Activated gamma-delta T cell (primary cell): ENCODE measurements around the gene MEA1.
"Not testable (repeated sequence)": the region's sequence is repeated elsewhere in the genome, so short reads cannot be mapped to it uniquely, and the experiment has no call there.

Experiments used
- DNase-seq: peaks from one replicate; lab custom pipeline; 2025; lab: John Stamatoyannopoulos, UW
- total RNA-seq, 2 donors: gene quantifications; one replicate each; lab custom pipeline; 2026; lab: John Stamatoyannopoulos, UW

MEA1 gene
- 24.9 to 27.7 reads per million in 2 donors for total RNA-seq

DNA sequence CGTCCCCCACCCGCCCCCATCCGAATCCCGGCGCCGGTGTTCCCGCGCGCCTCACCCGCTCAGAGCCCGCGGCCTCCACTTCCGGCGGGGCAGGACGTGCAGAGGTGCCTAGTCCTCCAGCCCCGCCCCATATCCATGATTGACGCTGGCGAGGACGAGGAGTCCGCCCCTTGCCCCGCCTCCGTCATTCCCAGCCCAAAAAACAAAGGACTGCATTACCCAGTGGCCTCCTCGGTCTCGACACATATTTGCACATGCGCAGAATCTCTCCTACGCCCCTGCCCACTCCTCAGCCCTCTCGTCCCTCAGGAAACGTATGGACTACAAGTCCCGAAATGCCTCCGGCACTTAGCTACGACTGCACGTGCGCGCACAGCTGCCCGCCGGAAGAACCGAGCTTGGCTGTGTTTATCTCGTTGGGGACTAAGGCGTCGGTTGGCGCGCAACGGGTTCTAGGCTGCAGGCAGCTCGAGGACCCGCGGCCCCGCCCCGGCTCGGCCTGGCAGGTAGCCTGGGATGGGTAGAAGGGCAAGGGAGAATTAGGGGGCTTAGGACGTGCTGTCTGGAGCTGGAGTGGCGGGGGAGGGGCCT, at the start of gene MEA1, which contains the start of gene KLHDC3:
TSS of gene MEA1 (minus strand) at position 104 of the 591 bp plus-strand sequence. CDS start 133 bp downstream, outside the sequence.
TSS of gene KLHDC3 (plus strand) at position 407 of the 591 bp plus-strand sequence. CDS start 2,944 bp downstream, outside the sequence.
- DNase-seq = peak; percentile 81

DNA sequence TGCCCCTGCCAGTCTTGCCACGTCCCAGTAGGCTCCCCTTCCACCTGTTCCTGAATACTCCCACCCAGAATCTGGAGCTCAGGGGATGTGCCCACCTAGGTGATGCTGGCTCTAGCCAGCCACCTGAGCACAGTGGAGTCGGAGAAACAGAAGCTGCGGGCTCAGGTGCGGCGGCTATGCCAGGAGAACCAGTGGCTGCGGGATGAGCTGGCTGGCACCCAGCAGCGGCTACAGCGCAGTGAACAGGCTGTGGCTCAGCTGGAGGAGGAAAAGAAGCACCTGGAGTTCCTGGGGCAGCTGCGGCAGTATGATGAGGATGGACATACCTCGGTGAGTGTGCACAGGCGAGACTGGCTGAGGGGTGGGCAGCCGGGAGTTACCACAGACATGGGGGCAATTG, 49.1 kb upstream of the MEA1 start:
- no peak for DNase-seq

- no peak for DNase-seq
Measured at GRCh38 chr6:43061861-43062260, 48.1 kb upstream of the MEA1 start.

DNA sequence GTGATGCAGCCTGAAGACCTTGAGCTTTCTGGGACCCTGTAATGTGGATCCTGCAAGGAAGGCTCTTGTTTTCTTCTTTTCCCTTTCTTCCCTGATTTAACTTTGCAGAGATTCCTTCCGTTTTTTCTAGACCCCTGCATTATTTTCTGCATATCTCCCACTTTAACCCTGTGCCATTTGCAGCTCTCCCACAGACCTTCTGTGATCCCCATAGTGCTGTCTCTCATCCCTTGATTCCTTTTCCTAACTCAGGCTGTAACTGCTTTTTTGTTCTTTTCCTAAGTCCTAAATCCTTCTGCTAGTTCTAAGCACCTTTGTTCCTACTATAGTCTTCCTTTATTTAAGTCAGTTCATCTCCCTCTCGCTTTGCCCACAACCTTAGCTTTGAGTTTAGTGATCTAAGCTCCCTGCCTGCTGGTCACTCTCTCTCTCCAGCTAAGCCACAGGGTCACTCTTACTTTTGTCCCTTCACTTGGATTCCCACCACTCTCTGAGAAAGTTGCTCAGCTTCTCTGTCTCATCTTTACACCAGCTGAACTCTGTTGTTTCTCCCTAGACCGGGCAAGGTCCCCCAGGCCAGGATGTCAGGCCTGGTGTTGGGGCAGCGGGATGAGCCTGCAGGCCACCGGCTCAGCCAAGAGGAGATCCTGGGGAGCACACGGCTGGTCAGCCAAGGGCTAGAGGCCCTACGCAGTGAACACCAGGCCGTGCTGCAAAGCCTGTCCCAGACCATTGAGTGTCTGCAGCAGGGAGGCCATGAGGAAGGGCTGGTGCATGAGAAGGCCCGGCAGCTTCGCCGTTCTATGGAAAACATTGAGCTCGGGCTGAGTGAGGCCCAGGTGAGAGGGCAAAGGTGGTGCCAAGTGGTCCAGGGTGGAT, 47.2 kb upstream of the MEA1 start:
- DNase-seq = no peak

GRCh38 chr6:43060034-43060754, 46.4 kb upstream of the MEA1 start:
- DNase-seq = no peak

DNA sequence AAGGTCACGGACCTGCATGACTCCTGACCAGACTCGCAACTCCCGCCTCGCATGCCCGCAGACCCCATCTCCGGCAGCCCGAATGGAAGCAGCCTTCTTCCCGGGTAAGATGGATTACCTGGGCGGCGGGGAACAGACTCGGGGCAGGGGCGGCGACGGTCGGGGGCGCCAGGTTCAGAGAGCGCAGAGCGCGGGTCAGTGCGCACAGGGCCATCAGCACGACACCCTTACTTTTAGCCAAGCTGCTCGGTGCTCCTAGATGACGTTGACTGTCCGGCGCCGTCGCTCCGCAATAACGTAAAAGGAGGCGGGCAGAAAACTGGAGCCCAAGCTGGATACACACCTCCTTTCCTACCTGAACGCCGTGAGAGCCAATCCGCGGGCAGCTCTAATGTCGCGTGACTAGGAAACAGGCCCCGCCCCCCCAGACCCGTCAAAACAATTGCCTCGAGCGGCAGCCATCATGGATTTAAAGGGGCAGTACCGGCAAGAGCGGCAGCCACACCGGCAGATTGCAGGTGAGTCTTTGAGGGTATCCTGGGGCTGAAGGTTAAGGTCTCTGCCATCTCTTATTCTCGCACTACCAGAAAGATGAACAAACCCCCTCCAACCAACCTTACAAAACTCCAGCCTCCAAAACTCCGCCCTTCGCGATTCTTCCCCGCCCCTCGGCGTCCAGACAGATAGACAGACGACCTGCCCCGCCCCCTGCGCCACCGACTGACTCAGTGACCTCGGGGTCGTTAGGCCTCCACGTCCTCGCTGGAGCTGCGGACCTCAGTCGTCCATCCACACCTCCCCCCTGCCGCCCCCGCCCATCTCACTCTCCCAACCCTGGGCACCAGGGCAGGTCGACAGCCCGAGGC, 45.7 kb upstream of the MEA1 start, which contains the start of the genes KLC4 and MRPL2:
TSS of gene KLC4 (plus strand) at position 464 of the 866 bp plus-strand sequence. CDS start 1,705 bp downstream, outside the sequence.
TSS of gene MRPL2 (minus strand) at position 267 of the 866 bp plus-strand sequence. CDS start at position 214, 53 bp downstream.
- DNase-seq = peak; percentile 85

- no peak for DNase-seq
Measured at GRCh38 chr6:43058531-43058930, 44.8 kb upstream of the MEA1 start.

- DNase-seq = no peak
Measured at GRCh38 chr6:43055966-43056365, 42.2 kb upstream of the MEA1 start.

DNA sequence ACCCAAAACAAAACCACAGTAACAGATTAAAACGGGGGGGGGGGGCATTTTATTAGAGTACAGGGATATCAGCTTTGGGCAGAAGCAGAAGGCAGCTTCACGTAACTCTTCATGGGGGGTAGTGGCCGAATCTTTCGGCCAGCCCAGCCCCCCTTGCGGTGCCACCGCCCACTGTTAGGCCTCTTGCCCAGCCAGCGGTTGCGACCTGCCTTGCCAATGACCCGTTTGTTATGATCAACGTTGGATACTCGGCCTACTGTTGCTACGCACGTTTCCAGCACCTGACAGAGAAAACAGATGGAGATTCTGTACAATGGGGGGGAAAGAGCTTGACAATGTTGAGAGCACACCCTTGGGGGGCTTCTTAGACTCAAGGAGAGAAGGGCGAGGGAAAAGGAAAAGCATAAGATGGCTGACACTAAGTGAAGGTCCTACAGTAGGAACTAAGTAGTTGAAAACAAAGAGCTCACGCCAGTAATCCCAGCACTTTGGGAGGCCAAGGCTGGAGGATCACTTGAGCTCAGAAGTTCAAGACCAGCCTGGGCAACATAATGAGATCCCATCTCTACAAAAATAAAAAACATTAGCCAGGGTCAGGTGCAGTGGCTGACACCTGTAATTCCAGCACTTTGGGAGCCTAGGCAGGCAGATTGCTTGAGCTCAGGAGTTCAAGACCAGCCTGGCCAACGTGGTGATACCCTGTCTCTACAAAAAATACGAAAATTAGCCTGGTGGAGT, 40.6 kb upstream of the MEA1 start:
- no peak for DNase-seq

GRCh38 chr6:43053545-43054205, 39.9 kb upstream of the MEA1 start, which contains the start of gene CUL7:
Gene CUL7, minus strand, starts transcription at chr6:43053851. Its CDS starts 1,063 bp downstream, at chr6:43052788.
- peak; percentile 79 for DNase-seq

DNA sequence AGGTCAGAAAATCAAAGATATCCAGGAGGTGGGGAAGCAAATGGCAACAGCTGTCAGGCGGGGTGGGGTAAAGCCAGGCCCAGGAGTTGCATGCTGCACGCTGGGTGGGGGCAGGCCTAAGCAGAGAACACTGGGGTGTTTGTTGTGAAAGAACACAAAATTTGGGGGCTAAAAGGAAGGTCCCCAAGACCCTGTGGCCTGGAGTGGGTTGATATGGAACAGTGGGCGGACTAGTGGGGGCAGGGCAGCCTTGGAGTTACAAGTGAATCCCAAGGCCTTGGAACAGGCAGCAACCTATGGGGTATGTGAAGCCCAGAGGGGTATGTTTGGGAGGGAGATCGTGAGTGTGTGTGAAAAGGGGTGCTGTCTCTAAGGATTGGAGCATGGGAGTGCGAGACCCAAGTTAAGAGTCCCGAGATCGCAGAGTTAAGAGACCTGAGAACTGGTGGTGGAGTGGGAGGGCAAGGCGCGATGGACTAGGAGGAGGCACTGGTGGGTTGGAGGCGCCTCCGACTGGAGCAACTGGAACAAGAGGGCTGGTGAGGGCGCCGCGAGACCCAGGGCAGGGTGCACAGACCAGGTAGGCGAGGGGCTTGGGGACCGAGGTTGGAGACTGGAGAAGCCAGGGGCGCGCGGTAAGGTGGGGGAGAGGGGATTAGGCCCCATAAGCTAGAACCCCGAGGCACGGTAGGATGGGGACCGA, 39.2 kb upstream of the MEA1 start:
- no peak for DNase-seq

DNA sequence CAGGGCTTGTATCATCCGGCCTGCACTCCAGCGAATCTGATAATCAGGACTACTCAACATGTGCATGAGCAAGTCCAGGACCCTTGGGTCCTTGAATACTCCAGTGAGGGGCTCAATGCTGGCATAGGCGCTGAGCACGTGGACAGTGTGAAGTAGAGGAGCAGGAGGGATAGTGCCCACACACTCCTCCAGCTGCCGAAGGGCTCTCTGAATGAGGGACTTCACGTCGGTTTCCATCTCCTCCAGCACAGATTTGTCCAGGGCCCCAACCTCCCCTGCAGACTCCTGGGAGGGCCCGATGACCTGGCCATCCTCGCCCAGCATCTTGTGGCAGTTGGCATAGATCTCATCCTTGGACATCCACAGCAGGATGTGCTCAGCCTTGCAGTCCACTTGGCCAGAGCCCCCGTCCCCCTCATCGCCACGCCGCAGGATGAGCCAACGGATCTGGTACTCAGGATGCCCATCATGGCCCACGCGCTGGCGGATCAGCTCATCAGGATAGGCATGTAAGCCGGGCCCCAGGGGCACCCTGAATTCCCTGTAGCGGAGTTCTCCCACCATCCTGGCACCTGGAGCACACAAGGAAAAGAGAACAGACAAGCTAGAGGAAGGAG, 38.6 kb upstream of the MEA1 start:
- DNase-seq = no peak

GRCh38 chr6:43050981-43051380, 37.2 kb upstream of the MEA1 start:
- no peak for DNase-seq

DNA sequence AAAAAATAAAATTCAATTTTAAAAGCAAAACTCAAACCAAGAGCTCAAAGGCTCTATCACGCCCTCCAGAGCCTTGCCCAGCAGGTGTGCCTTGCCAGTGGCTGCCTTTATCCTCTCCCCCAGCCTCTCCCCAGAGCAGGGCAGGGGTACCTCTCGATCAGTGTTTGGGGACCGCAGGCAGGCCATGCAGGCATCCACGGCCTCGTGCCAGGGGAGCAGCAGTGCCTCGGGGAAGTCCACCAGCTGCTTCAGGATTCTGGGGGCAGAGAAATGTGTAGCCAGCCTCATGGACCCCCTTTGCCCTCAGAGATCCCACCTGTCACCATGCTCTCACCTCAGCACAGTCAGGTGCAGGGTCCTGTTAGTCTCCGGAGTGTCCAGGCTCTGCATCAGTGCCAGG, 34.3 kb upstream of the MEA1 start:
- DNase-seq = no peak

GRCh38 chr6:43045371-43045930, 31.7 kb upstream of the MEA1 start:
- no peak for DNase-seq

DNA sequence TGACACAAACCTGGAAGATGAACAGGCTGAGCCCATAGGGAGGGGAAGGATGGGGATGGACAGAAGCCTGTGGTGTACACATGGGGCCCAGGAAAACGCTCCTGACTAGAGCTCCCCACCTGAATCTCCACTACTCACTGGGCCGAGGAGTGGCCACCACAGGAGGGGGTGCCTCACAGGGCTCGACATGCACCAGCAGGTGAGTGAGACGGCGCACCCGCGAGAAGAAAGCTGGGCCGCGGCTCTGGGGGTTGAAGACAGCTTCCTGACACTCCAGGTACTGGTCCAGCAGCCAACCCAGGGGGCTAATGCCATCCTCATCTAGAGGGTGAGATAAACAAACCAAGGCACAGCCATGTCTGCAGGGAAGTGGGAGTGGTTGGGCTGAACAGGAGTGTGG, 29.6 kb upstream of the MEA1 start:
- DNase-seq = no peak

DNA sequence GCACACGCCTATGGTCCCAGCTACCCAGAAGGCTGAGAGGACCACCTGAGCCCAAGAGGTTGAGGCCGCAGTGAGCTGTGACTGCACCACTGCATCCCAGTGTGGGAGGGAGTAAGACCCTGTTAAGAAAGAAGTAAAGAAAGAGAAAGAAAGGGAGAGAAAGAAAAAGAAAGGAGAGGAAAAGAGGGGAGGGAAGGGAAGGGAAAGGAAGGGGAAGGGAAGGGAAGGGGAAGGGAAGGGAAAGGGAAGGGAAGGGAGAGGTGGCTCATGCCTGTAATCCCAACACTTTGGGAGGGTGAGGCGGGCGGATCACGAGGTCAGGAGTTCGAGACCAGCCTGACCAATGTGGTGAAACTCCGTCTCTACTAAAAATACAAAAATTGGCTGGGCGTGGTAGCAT, 27.7 kb upstream of the MEA1 start:
- DNase-seq = not testable (repeated sequence)

DNA sequence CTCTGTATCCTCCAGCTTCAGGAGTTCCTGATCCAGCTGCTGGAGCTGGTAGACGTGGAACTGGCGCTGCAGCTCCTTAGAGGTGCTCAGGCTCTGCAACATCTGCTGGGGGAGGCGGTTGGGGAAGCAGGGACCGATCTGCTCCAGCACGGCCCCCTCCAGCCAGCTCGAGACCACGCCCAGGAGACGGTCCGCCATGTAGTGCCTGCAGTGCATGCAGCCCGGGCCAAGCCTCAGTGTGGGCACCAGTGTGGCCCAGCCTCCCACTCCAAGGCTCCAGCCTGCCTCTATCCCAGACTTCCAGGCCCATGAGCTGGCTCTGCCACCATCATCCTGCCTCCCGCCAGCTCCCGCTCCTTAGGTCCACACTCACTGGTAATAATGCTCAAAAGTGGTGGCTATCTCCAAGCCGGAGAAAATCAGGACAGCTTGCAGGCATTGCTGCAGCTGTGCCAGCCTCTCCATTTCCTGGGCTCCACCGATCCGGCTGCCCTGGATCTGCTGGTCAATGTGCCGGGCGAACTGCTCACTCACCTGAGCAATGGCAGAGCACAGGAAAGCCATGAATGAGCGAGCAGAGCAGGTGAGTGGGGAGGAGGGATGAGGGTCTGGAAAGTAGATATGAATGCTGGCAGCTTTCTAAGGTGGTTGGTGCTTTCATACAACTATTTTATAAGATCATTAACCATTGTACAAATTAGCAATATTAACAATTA, 27.0 kb upstream of the MEA1 start:
- DNase-seq = no peak
